ENCODE measurements around the gene CCDC24.

The CCDC24 gene

DNA sequence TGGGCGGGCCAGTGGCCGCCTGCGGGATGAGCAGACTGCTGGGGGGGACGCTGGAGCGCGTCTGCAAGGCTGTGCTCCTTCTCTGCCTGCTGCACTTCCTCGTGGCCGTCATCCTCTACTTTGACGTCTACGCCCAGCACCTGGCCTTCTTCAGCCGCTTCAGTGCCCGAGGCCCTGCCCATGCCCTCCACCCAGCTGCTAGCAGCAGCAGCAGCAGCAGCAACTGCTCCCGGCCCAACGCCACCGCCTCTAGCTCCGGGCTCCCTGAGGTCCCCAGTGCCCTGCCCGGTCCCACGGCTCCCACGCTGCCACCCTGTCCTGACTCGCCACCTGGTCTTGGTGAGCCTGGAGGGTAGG is 10.3 kb upstream of the CCDC24 start:
- no peak for DNase-seq (ENCODE audit: low spot score)

DNA sequence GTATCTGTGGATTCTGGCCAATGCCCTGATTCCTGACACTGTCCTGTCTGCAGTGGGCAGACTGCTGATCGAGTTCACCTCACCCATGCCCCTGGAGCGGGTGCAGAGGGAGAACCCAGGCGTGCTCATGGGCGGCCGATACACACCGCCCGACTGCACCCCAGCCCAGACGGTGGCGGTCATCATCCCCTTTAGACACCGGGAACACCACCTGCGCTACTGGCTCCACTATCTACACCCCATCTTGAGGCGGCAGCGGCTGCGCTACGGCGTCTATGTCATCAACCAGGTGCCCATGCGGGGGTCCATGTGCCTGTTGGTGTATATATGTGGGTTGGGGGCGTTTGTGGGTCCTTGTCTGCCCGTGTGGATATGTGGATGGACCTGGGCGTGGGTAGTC is 9.8 kb upstream of the CCDC24 start:
- DNase-seq (ENCODE audit: low spot score), result no peak

DNA sequence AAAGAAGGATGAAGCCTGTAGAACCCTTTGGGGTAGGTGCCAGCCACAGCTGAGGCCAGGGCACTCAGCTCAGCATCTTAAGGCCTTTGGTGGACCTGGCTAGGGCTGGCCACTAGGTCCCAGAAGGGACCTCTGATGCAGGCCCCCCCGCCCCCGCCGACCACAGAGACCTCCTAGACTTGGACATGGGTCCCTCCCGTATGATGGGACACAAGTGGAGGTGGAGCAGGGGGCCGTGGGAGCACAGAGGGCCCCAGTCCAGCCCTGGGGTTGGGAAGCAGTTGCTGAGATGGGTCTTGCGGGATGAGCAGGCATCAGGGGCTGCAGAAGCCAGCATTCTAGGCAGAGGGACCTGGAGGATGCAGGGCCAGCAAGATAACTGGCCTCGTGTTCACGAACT is 9.2 kb upstream of the CCDC24 start:
- DNase-seq (ENCODE audit: low spot score), result no peak

DNA sequence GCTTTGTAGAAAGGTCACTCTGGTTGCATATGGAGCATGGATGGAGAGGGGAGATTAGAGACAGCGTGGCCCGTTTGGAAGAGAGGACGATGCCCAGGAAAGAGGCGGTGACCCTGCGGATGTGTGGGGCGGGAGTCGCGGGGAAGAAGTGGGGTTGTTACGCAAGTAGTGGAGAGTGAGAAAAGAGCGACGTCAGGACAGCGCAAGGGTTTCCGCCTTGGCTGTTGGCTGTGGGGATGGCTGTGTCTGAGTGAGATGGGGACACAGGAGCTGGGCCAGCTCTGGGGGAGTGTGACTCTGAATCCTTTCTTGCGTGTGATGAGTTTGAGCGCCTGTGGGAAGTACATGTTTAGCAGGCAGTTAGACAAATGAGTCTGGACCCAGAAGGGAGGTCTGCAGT is 8.6 kb upstream of the CCDC24 start:
- no peak for DNase-seq (ENCODE audit: low spot score)

DNA sequence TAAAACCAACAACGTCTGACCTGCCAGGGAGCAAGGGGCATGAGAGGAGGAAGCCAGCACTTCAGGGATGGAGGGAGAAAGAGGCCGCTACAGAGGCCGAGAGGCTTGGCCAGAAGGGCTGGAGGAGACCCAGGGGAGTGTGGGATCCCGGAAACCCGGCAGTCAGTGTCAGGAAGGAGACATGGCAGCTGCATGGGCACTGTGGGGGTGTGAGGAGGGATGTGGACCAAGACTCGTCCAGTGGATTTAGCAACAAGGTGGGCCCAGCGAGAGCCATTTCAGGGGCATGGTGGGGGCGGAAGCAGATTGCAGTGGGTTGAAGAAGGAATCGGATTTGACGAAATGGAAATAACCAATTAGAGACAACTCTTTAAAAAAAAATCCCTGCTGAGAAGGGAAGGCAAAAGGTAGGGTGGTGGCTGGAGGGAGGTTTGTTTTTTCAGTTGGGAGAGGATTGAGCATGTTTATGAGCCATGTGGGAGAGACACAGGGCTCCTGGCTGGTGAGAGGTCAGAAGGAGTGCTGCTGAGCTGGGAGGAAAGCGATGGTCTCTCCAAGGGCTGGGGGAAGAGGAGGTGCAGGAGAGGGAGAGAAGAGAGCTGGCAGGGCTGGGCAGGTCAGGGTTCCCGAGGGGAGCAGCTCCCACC is 8.0 kb upstream of the CCDC24 start:
- DNase-seq (ENCODE audit: low spot score), result no peak

DNA sequence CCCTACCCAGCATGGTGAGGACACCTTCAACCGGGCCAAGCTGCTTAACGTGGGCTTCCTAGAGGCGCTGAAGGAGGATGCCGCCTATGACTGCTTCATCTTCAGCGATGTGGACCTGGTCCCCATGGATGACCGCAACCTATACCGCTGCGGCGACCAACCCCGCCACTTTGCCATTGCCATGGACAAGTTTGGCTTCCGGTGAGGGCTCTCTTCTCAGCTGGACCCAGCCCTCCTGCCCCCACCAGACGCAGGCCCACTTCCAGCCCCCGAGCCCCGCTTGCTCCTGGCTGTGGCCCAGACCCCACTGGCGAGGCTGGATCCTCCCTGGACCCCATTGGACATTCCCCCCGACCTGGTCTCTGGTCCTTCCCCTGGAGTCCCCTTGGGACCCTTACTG is 6.5 kb upstream of the CCDC24 start:
- no peak for DNase-seq (ENCODE audit: low spot score)

DNA sequence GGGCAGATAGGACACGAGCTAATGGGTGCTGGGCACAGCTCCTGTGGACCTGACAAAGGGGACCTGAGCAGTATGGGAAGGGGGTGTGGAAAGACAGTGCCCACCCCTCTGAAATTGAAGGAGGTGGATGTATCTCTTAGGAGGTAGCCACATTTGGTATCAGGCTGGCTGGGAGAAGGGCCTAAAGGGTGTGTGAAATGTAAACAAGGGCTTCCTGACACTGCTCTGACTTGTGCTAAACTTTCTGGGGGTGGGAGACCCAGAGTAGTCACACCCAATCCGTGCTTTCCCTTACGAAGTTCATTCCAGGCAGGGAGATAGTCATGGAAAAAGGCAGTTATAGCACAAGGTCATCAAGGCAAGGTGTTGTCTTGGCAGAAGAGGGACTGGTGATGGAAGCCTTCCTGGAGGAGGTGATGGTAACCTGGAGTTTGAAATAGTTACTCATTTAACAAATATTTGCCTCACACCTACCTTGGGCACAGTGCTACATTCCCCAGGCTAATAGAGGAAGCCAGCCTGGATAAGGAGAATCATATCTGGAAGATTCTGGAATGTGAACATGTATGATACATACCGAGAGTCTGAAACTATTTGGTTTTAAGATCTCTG is 5.3 kb upstream of the CCDC24 start:
- no peak for DNase-seq (ENCODE audit: low spot score)

DNA sequence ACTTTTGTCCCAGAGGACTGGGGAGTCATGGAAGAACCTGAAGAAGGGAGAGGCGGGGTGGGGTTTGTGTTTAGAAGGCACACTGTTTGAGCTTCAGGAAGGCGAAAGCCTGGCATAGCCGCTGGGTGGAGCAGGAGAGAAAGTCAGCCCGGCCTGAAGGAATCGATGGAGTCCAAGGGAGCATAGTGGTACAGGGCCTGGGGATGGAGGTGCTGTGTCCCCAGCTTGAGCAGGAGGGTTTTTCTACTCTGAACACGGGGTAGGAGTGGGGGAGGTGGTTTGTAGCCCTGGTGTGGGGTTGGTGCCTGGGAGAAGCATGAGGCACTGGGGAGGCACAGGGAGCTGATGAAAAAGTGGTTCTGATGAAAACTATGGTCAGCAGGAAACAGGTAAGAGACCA is 4.7 kb upstream of the CCDC24 start:
- DNase-seq (ENCODE audit: low spot score), result no peak

DNA sequence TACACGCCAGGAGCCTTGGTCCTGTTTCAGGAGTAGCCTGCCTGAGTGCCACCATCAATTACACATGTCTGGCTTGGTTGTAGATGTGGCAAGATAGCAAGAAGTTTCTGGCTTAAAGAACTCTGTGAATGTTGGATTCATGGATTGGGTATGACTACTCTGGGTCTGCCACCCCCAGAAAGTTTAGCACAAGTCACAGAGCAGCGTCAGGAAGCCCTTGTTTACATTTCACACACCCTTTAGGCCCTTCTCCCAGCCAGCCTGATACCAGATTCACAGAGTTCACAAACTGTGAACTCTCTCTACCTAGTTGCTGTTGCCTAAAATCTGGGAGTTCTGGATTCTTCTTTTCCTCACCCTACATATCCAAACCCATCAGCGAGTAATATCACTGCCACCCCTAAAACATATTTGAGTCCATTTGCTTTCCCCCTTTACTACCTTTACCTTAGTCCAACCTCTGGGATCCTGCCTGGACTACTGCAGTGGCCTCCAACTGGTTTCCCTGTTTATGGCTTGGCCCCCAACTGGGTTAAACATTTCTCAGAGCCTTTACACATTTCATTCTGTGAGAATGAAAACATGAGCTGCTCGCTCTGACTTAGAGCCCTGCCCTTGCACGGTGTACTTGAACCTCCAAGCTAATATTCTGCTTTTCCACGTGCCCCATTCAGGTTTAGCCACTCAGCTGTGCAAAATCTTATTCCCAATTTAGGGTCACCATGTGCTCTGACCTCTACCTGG is 4.1 kb upstream of the CCDC24 start:
- no peak for DNase-seq (ENCODE audit: low spot score)

DNA sequence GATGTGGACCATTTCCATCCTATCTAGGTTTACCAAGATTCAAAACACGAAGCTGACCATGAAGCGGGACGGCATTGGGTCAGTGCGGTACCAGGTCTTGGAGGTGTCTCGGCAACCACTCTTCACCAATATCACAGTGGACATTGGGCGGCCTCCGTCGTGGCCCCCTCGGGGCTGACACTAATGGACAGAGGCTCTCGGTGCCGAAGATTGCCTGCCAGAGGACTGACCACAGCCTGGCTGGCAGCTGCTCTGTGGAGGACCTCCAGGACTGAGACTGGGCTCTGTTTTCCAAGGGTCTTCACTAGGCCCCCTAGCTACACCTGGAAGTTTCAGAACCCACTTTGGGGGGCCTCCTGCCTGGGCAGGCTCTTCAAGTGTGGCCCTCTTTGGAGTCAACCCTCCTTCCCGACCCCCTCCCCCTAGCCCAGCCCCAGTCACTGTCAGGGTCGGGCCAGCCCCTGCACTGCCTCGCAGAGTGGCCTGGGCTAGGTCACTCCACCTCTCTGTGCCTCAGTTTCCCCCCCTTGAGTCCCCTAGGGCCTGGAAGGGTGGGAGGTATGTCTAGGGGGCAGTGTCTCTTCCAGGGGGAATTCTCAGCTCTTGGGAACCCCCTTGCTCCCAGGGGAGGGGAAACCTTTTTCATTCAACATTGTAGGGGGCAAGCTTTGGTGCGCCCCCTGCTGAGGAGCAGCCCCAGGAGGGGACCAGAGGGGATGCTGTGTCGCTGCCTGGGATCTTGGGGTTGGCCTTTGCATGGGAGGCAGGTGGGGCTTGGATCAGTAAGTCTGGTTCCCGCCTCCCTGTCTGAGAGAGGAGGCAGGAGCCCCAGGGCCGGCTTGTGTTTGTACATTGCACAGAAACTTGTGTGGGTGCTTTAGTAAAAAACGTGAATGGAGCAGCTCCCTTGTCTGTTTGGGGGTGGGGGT is 864 bp upstream of the CCDC24 start:
- no peak for DNase-seq (ENCODE audit: low spot score)

DNA sequence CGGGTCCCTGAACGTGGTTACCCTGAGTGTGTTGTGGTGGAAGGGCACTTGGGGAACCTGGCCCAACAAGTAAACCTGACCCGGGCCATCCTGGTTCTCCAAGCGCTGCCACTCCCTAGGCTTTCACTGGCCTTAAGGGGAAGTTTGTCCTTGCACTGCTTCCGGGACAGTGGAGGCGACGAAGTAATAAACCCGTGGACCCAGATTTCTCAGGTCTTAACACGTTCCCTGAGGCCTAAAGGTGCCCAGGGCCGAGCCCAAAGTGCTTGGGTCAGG is 261 bp upstream of the CCDC24 start:
- no peak for DNase-seq (ENCODE audit: low spot score)

DNA sequence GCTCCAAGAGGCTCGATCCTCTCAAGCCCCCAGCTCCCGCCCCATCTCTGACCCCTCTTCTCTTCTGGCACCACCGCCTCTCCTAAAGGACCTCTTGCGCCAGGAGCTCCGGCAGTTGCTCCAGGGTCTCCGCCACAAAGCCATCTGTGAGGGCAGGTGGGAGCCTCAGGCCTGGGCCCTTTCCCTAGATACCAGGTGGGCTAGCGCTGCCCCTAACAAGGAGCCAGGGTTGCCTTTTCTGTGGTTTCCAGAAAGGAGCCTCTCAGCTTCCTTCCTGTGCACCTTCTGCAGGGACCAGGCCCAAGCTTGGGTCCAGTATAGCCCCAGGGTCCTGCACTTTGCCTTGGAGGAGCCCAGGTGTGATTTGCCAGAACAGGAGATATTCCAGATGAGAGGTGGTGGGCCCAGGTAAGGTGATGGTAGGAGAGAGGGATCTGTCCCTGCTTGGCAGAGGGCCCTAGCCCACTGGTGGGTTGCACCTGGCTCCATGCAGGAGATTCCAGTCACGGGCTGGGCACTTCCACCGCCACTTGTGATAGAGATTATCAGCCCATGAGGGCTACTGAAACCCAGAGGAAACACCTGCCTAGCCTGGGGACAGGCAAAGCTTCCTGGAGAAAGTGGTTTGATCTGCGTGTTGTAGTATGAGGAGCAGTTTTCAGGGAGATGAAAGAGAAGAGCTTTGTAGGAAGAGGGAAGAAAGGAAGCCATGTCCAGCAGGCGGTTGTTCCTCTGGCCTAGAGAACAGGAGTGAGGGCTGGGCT is 1.0 kb downstream of the CCDC24 start:
- DNase-seq (ENCODE audit: low spot score), result no peak

DNA sequence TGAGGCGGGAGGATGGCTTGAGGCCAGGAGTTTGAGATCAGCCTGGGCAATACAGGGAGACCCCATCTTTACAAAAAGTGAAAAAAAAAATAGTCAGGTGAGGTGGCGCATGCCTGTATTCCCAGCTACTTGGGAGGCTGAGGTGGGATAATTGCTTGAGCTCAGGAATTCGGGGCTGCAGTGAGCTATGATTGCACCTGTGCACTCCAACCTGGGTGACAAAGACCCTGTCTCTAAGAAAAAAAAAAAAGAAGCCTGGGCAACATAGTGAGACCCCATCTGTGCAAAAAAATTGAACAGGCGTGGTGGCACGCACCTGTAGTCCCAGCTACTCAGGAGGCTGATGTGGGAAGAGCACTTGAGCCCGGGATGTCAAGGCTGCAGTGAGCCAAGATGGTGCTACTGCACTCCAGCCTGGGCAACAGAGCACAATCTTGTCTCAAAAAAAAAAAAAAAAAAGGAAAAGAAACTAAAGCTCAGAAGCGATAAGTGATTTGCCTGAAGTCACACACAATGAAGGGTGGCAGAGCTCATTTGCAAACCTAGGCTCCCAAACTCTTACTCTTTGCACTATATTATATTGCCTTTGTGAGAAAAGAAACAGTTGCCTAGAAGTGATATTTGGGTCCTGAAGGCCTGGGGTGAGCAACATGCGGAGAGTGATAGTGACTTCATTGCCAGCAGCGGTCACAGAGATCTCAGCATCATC is 2.0 kb downstream of the CCDC24 start:
- no peak for DNase-seq (ENCODE audit: low spot score)

DNA sequence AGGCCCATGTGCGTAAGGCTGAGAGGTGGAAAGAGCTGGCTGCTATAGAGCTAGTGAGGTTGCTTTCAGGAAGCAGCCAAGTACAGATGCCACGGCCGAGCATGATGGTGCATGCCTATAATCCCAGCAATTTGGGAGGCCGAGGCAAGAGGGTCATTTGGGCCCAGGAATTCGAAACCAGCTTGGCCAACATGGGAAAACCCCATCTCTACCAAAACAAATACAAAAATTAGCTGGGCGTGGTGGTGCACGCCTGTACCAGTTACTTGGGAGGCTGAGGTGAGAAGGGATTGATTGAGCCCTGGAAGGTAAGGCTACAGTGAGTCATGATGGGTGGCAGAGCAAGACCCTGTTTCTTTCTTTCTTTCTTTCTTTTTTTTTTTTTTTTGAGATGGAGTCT is 2.7 kb downstream of the CCDC24 start:
- DNase-seq (ENCODE audit: low spot score), result no peak

DNA sequence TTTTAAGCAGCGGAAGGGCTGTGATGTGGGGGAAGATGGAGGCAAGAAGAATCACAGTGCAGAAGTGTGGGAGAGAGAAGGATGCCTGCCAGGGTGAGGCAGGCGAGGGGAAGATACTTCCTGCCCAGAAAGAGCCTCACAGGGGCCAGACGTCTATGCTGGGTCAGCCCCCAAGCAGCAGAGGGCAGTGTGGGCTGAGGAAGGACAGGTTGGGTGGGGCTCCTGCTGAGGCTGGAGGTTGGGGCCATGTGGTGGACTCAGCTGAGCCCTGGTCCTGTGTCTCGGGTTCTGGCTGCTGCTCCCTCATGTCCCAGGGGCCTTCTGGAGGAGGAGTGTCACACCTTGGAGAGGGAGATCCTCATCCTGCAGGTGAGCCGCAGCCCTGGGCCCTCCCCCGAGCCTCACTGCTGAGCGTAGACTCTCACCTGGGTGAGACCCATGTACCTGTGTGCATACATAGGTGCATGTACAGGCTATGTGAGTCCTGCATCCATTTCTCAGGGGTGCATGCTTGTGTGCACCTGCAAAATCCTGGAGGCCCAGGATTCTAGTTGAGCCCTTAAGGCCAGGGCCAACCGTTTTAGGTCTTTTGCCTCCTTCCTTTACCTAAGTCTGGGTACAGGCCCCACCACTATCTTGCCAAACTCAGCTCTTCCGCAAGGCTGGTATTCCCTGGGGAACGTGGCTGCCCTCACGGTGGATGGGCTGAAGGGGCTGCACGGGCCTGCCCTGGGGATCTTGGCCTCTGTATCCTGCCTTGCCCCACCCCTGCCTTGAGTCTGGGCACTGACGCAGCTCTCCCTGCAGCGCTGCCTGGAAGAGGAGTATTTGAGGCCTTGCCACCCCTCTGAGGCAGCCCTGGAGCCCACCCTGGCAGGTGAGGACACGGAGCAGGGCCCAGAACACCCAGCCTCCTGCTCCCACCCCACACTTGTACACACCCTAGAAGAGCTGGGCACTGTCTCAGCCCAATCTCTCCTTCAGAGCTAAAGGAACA is 3.7 kb downstream of the CCDC24 start:
- no peak for DNase-seq (ENCODE audit: low spot score)

DNA sequence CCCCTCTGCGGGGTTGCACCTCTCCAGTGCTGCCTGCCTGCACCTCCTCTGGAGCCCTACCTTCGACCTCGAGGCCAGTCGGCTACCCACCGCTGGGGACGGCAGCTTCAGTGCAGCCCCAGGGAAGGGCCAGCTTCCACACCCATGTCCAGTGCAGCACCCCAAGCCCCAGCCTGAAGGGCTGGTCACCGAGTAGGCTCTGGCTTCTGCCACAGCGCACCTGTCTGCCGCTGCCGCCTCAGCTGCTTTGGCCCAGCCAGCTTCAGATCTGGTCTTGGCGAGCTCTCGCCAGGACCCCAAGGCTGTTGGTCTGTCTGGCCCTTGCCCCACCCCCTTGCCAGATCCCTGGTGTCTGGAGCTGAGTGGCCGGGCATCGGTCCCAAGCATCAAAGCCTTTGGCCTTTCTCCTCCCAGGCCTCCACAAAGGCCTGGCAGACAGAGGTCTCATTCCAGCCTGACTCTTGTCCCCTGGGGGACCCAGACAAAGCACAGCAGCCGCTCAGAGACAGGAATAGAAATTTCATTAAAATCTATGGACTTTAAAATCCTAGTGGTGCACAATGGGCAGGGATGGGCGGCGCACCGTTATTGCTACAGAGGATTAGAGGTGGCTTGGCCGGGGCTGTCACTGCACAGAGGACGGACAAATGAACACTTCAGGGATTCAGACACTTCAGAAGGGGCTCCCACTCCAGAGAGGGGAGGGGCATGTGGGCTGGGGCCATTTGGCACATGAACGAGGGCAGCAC is 4.8 kb downstream of the CCDC24 start:
- no peak for DNase-seq (ENCODE audit: low spot score)

DNA sequence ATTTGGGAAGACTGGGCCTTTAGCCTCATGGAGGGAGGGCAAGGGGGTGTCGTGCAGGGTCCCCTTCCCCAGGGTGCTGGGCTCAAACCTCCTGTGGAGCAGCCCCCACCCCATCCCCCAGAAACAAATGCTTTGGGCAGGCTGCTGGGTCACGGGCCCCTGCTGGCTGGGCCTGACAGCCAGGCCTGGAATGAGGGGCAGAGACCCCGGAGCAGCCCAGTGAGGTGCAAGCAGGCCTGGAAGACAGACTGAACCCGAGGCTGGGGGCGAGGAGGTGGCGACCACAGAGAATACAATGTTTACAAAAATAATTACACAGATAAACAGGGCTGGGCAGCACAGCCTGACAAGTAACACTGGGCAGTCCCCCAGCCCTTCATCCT is 5.3 kb downstream of the CCDC24 start:
- DNase-seq (ENCODE audit: low spot score), result no peak

DNA sequence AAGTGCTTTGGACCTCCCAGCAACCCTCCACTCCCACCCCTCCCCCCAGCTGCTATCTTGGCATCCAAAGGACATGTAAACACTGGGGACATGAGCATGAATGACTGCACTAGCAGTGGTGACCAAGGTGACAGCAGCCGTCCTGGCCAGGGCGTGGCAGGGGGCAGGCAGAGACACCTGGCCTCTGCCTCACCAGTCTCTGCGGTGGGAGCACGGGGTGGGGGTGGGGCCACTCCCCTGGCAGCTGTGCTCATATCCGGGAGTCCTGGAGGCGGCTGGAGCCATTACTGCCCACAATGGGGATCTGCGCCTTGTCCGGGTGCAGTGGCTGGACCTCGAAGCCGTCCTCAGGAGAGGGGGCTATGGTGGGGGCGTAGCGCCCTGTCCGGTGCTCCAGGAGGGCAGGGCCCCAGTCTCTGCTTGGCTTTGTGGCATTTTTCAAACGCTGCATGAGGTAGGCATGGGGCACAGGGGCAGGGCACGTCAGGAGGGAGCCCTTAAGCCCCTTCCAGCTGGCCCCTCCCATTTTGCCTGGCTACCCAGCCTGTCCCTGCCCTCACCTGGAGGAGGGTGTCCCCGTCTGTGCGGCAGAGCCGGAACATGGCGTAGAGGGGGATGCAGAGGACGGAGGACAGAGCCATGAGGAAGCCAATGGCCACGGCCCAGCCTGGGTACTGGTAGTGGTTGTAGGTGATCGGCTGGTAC is 6.0 kb downstream of the CCDC24 start:
- no peak for DNase-seq (ENCODE audit: low spot score)

DNA sequence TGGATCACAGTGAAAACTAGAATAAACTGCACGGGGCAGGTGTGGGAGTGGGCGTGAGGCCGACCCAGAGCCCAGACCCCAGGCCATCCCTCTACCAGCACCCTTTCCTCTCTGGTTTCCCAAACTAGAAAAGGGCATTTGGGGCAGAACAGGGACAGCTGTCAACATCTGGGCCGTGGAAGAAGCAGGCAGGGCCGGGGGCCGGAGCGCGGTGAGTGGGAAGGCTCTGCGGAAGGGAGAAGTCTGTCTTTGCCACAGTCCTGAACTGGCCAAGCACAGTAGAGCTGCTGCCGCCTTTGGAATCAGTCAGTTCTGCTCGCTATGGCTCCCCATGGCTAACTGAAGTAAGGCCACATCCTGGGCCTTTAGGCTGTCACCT is 6.6 kb downstream of the CCDC24 start:
- no peak for DNase-seq (ENCODE audit: low spot score)

Measured in ecto neural progenitor cell (in vitro differentiated cells).